Measurements from ENCODE around the gene FXR2.

GRCh38 chr17:7634384-7634783 lies 19.7 kb upstream of the FXR2 start:
- TF ChIP-seq HDGF (IDR thresholded peaks at IDR 0.05; ENCODE audit: borderline replicate concordance) = no peak
- no peak for TF ChIP-seq CTBP1 (IDR thresholded peaks at IDR 0.05; ENCODE audit: borderline replicate concordance)
- no peak for TF ChIP-seq SUZ12 (IDR thresholded peaks at IDR 0.05)
- TF ChIP-seq TARDBP (IDR thresholded peaks at IDR 0.05) = no peak
- no peak for TF ChIP-seq BHLHE40 (IDR thresholded peaks at IDR 0.05; ENCODE audit: borderline replicate concordance)
- TF ChIP-seq ZNF384 (IDR thresholded peaks at IDR 0.05) = no peak
